Thoracic aorta (tissue), 2 donors: ENCODE measurements around the gene HTR6. TPM values are rescaled to one million over a fixed set of nuclear protein-coding genes. Genes with fewer than 3 reads are reported as not detected.
A peak's percentile ranks its signal among the peaks of the same experiment; 100 is the strongest.
"Not testable (repeated sequence)": the region's sequence is repeated elsewhere in the genome, so short reads cannot be mapped to it uniquely, and the experiment has no call there.

Source experiments
- ATAC-seq: fragments of 150-250 bp; one replicate; pipeline ENCODE4 v1.8.0; 2017; ENCODE audit warnings: low read depth; ENCODE audit not compliant: insufficient number of reproducible peaks, low FRiP score
- DNase-seq: peaks from one replicate; pipeline ENCODE4 v3.0.0-alpha.2; 2020; ENCODE audit warnings: low spot score
- H3K27ac ChIP-seq, 2 donors: fragments of 200-600 bp; sonication (generic); 1 replicate in 1 of 2; 2 replicates in 1 of 2; pipeline ENCODE4 v1.5.1; 2016; ENCODE audit warnings: mild to moderate bottlenecking in 2 of 2, moderate library complexity in 2 of 2
- H3K27me3 ChIP-seq: fragments of 200-600 bp; sonication (generic); replicated peaks from 2 replicates; pipeline ENCODE4 v1.6.0; 2016; ENCODE audit warnings: mild to moderate bottlenecking; ENCODE audit not compliant: insufficient read depth
- H3K36me3 ChIP-seq: fragments of 200-600 bp; sonication (generic); one replicate; pipeline ENCODE4 v1.5.1; 2016
- H3K4me1 ChIP-seq, 2 donors: fragments of 200-600 bp; sonication (generic); 1 replicate in 1 of 2; 2 replicates in 1 of 2; pipeline versions ENCODE4 v1.5.1 to v1.6.0; 2016; ENCODE audit warnings: low read depth in 2 of 2, mild to moderate bottlenecking in 1 of 2; ENCODE audit not compliant: control insufficient read depth in 1 of 2
- H3K4me3 ChIP-seq: fragments of 200-600 bp; sonication (generic); 2 replicates; pipeline ENCODE4 v1.5.1; 2016; ENCODE audit warnings: mild to moderate bottlenecking
- H3K9me3 ChIP-seq: fragments of 200-600 bp; sonication (generic); 2 replicates; pipeline ENCODE4 v1.5.1; 2016
- total RNA-seq, 2 donors: library from RNA; depleted of rRNA; stranded (reverse); fragments of >200 nt; gene quantifications; one replicate each; pipeline versions ENCODE4 v1.1.0 to v1.2.3, GENCODE V29; 2016
- TF ChIP-seq, protein P1 (sequence below): fragments of 200-600 bp; sonication (generic); IDR thresholded peaks from one replicate; pipeline ENCODE4 v1.5.1; 2019; ENCODE audit warnings: antibody characterized with exemption

HTR6 gene
- total RNA-seq, 2 donors from 2014 or later = 0.41 TPM; not detected in 1

DNA sequence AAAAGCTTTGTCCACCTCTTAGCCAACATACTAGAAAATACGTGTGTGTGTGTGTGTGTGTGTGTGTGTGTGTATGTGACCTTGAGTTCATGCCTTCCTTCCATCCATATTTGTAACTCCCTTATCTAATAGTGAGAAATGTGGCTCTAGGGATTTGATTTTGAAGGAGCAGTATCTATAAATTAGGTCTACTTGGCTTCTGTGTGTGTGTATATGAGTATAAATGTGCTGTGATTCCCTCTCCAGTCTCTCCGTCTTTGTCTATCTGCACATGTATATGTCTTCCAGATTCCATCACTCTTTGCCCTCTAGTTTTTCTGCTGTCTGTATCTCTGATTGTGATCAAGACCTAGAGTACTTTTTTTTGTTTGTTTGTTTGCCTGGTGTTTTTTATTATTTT is 32.5 kb upstream of the HTR6 start:
- Histone ChIP-seq H3K4me3 (no peak overlapping the region), H3K4me1 (peaks cover 4 to 30% of the 10 kb centered on the region in 2 donors)

DNA sequence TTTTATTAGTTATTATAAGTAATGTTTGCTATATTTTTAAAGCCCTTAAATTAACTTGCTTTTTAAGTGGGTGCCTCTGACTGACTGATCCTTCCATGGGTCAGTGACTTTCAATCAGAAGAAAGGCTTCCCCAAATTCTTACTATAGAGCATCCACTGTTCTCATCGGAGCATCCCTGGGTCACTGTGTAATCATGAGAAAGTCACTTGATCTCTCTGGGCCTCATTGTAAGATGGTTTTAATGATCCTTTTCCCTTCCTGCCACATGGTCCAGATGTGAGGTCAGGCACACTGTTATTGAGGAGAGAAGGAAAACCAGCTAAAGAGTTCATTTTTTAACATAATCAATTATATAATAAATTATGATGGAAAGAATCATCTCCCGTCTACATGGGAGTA is 31.6 kb upstream of the HTR6 start:
- H3K9me3 ChIP-seq = no peaks in the 10 kb centered on the region
- ATAC-seq (no peak), DNase-seq (no peak)
- TF ChIP-seq, protein P1, sequence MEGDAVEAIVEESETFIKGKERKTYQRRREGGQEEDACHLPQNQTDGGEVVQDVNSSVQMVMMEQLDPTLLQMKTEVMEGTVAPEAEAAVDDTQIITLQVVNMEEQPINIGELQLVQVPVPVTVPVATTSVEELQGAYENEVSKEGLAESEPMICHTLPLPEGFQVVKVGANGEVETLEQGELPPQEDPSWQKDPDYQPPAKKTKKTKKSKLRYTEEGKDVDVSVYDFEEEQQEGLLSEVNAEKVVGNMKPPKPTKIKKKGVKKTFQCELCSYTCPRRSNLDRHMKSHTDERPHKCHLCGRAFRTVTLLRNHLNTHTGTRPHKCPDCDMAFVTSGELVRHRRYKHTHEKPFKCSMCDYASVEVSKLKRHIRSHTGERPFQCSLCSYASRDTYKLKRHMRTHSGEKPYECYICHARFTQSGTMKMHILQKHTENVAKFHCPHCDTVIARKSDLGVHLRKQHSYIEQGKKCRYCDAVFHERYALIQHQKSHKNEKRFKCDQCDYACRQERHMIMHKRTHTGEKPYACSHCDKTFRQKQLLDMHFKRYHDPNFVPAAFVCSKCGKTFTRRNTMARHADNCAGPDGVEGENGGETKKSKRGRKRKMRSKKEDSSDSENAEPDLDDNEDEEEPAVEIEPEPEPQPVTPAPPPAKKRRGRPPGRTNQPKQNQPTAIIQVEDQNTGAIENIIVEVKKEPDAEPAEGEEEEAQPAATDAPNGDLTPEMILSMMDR = no peak
- H3K4me3 ChIP-seq = no peak overlapping the region
- H3K27ac ChIP-seq = no peak overlapping the region
- peaks cover 4 to 28% of the 10 kb centered on the region in 2 donors for H3K4me1 ChIP-seq
- H3K36me3 ChIP-seq = no peaks in the 10 kb centered on the region
- H3K27me3 ChIP-seq = no peaks in the 10 kb centered on the region

More for the DNA sequence above, 32.5 kb upstream of the HTR6 start:
- H3K27ac ChIP-seq = no peak overlapping the region
- ATAC-seq (no peak), DNase-seq (no peak)
- peaks cover 6% of the 10 kb centered on the region for H3K36me3 ChIP-seq
- no peaks in the 10 kb centered on the region for H3K27me3 ChIP-seq
- no peaks in the 10 kb centered on the region for H3K9me3 ChIP-seq
- TF ChIP-seq, protein P1 = no peak

DNA sequence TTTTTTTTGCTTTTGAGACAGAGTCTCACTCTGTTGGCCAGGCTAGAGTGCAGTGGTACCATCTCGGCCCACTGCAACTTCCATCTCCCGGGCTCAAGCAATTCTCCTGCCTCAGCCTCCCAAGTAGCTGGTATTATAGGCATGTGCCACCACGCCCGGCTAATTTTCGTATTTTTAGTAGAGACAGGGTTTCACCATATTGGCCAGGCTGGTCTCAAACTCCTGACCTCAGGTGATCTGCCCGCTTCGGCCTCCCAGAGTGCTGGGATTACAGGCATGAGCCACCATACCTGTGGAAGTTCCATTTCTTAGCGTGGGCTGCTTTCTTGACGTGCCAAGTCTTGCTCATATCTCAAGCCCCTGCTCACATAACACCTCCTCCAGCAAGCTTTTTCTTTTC is 29.6 kb upstream of the HTR6 start:
- not testable (repeated sequence) for H3K27me3 ChIP-seq, ATAC-seq, H3K4me1 ChIP-seq, H3K4me3 ChIP-seq, DNase-seq, H3K36me3 ChIP-seq, H3K9me3 ChIP-seq
- peak overlapping the region in 1 of 2 donors; percentile 68 for H3K27ac ChIP-seq

DNA sequence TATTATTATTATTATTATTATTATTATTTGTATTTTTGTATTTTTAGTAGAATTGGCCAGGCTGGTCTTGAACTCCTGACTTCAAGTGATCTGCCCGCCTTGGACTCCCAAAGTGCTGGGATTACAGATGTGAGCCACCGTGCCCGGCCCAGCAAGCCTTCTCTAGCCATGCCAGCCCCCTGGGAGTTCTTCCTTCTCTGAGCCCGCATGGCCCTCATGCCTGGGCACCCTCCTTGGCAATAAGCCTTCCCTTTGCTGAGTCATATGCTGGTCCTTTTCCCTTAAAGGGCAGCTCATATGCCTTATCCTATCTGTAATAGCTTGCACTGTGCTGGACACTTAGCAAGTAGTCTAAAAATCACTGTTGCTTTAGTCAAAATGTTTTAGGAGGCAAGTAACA is 29.0 kb upstream of the HTR6 start:
- Histone ChIP-seq H3K4me3 (no peak overlapping the region), H3K9me3 (no peaks in the 10 kb centered on the region), H3K27ac (peak overlapping the region; percentile 19 to 68), H3K36me3 (no peaks in the 10 kb centered on the region), H3K27me3 (no peaks in the 10 kb centered on the region), H3K4me1 (peaks cover 0 to 10% of the 10 kb centered on the region in 2 donors)
- ATAC-seq = peak; percentile 64
- TF ChIP-seq, protein P1 = no peak
- DNase-seq = peak; percentile 60

DNA sequence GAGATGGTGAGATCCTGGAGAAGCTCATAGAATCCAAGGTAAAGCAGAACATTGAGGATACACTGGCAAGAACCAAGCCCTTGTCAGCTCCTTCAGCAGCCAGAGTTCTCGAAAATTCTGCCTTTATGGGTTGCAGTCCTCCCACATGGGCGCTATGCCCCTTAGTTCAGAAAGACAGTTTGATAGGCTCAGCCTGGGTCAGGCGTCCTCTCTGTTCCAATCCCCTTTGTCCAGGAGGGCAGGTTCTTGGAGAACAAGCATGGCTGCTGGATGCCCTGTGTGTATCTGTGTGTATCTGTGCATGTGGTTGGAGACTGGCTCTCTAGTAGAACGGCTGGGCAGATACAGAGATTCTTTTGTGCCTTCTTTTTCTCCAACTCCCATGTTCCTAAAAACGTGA is 28.6 kb upstream of the HTR6 start:
- Histone ChIP-seq H3K27me3 (no peaks in the 10 kb centered on the region), H3K4me1 (peaks cover 0 to 12% of the 10 kb centered on the region in 2 donors), H3K9me3 (no peaks in the 10 kb centered on the region), H3K27ac (peak overlapping the region; percentile 19 to 68), H3K36me3 (no peaks in the 10 kb centered on the region), H3K4me3 (no peak overlapping the region)
- TF ChIP-seq, protein P1 = no peak
- DNase-seq = no peak
- peak; percentile 9 for ATAC-seq

DNA sequence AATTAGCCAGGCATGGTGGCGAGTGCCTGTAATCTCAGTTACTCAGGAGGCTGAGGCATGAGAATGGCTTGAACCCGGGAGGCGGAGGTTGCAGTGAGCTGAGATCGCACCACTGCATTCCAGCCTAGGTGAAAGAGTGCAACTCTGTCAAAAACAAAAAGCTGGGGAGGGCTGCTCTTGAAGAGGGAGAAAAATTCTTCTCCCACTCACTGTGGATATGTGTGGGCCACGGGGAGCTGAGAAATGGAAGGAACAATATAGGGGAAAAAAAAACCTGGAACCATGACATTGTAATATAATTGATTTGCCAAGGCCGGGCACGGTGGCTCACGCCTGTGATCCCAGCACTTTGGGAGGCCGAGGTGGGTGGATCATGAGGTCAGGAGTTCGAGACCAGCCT is 27.9 kb upstream of the HTR6 start:
- not testable (repeated sequence) for H3K27me3 ChIP-seq, DNase-seq
- peaks cover 0 to 12% of the 10 kb centered on the region in 2 donors for H3K4me1 ChIP-seq

More for the DNA sequence above, 27.9 kb upstream of the HTR6 start:
- peak overlapping the region; percentile 19 to 68 for H3K27ac ChIP-seq
- not testable (repeated sequence) for ATAC-seq, H3K4me3 ChIP-seq, H3K36me3 ChIP-seq, H3K9me3 ChIP-seq
